Spleen (tissue), 7 donors: ENCODE measurements around the gene SASH1.

Experiments
- CTCF ChIP-seq, 11 experiments: fragments of 200-600 bp in 7 of 11; fragments of 450-650 bp in 4 of 11; sonication (generic) in 4 of 11; IDR thresholded peaks in 8 of 11; conservative IDR thresholded peaks in 3 of 11; 1 replicate in 7 of 11; 2 replicates in 4 of 11; pipeline versions ENCODE4 v1.4.0 to v1.8.0; 2016 to 2021; ENCODE audit warnings: antibody characterized with exemption in 11 of 11, inconsistent platforms in 4 of 11, mild to moderate bottlenecking in 1 of 11
- POLR2A ChIP-seq, 3 donors: fragments of 450-650 bp; IDR thresholded peaks; one replicate each; pipeline ENCODE4 v1.5.1; 2017; ENCODE audit warnings: antibody characterized with exemption in 3 of 3, mild to moderate bottlenecking in 1 of 3
- donor health status: DM: no; HTN: no; CAD: no; lungs with moderate emphysema.
- donor health status: DM: no; HTN: no; CAD: no.
- donor health status: DM: no; HTN: no; CAD: no.

- TF ChIP-seq POLR2A (IDR thresholded peaks at IDR 0.05) (no peak), CTCF (IDR thresholded peaks at IDR 0.05 in 8 of 11, conservative IDR thresholded peaks at IDR 0.05 in 3 of 11) (no peak)
These were observed 248.2 kb downstream of the SASH1 start for GRCh38 chr6:148590883-148591282.
